CD14-positive monocyte (primary cell): ENCODE measurements around the gene KAT2B. TPM values are rescaled to one million over a fixed set of nuclear protein-coding genes. Genes with fewer than 3 reads are reported as not detected.

Experiments
- DNase-seq, 3 donors: peaks; one replicate each; pipeline ENCODE4 v3.0.0-alpha.2; 2011 to 2022
- H2AFZ ChIP-seq: 2 replicates; pipeline ENCODE4 v1.6.0; 2012; ENCODE audit warnings: mild to moderate bottlenecking, low read depth, low read length, inconsistent platforms; ENCODE audit not compliant: insufficient read depth, poor library complexity, severe bottlenecking
- H3K27ac ChIP-seq, 2 donors: 1 replicate in 1 of 2; 2 replicates in 1 of 2; pipeline ENCODE4 v1.5.1; 2012 to 2013; ENCODE audit warnings: low read length in 2 of 2, control low read depth in 1 of 2, inconsistent platforms in 1 of 2, low read depth in 1 of 2, mild to moderate bottlenecking in 1 of 2
- H3K27me3 ChIP-seq, 2 donors: one replicate each; pipeline versions ENCODE4 v1.6.0 to v1.6.1; 2011 to 2013; ENCODE audit warnings: low read length in 2 of 2; ENCODE audit not compliant: control insufficient read depth in 2 of 2, insufficient read depth in 2 of 2
- H3K36me3 ChIP-seq, 2 donors: replicated peaks in 1 of 2; 1 replicate in 1 of 2; 2 replicates in 1 of 2; pipeline versions ENCODE4 v1.5.1 to v1.6.1; 2012 to 2013; ENCODE audit warnings: low read length in 2 of 2, control low read depth in 1 of 2, inconsistent platforms in 1 of 2, mild to moderate bottlenecking in 1 of 2; ENCODE audit not compliant: insufficient read depth in 2 of 2, control insufficient read depth in 1 of 2
- H3K4me1 ChIP-seq, 2 donors: 1 replicate in 1 of 2; 2 replicates in 1 of 2; pipeline versions ENCODE4 v1.5.1 to v1.6.1; 2012 to 2013; ENCODE audit warnings: low read length in 2 of 2, control low read depth in 1 of 2, inconsistent platforms in 1 of 2, mild to moderate bottlenecking in 1 of 2, moderate library complexity in 1 of 2; ENCODE audit not compliant: insufficient read depth in 2 of 2, control insufficient read depth in 1 of 2
- H3K4me2 ChIP-seq: replicated peaks from 2 replicates; pipeline ENCODE3; 2012; ENCODE audit warnings: low read length, moderate library complexity, mild to moderate bottlenecking; ENCODE audit not compliant: poor library complexity, severe bottlenecking; ENCODE audit errors: extremely low read depth
- H3K4me3 ChIP-seq, 3 experiments: fragments of 200-600 bp in 1 of 3; sonication (generic) in 1 of 3; replicated peaks in 1 of 3; 1 replicate in 2 of 3; 2 replicates in 1 of 3; pipeline ENCODE4 v1.5.1; 2011 to 2013; ENCODE audit warnings: low read length in 3 of 3, mild to moderate bottlenecking in 3 of 3, control low read depth in 2 of 3, low read depth in 2 of 3, inconsistent platforms in 1 of 3, moderate library complexity in 1 of 3
- H3K79me2 ChIP-seq: 2 replicates; pipeline ENCODE4 v1.6.0; 2012; ENCODE audit warnings: mild to moderate bottlenecking, control low read depth, inconsistent platforms, low read length, moderate library complexity; ENCODE audit not compliant: insufficient read depth
- H3K9ac ChIP-seq: 2 replicates; pipeline ENCODE4 v1.6.0; 2017; ENCODE audit warnings: low read length, mild to moderate bottlenecking; ENCODE audit not compliant: insufficient read depth, poor library complexity, severe bottlenecking
- H3K9me3 ChIP-seq, 2 donors: replicated peaks in 1 of 2; 1 replicate in 1 of 2; 2 replicates in 1 of 2; pipeline versions ENCODE4 v1.5.1 to v1.6.1; 2012 to 2013; ENCODE audit warnings: low read length in 2 of 2, control low read depth in 1 of 2; ENCODE audit not compliant: control insufficient read depth in 1 of 2, insufficient read depth in 1 of 2
- H4K20me1 ChIP-seq: 2 replicates; pipeline ENCODE4 v1.6.0; 2012; ENCODE audit warnings: mild to moderate bottlenecking, low read length, control low read depth, moderate library complexity; ENCODE audit not compliant: insufficient read depth
- H3K27ac Mint-ChIP-seq, 7 donors: one replicate each; pipeline ENCODE4 v1.8.0; 2020; ENCODE audit warnings: mild to moderate bottlenecking in 7 of 7, mixed read lengths in 7 of 7, moderate library complexity in 6 of 7, inconsistent platforms in 2 of 7
- H3K27me3 Mint-ChIP-seq, 3 donors: one replicate each; pipeline ENCODE4 v1.8.0; 2021 to 2022; ENCODE audit warnings: low read depth in 3 of 3, mild to moderate bottlenecking in 3 of 3, mixed read lengths in 3 of 3, moderate library complexity in 3 of 3, inconsistent platforms in 1 of 3
- H3K36me3 Mint-ChIP-seq, 2 donors: one replicate each; pipeline ENCODE4 v1.8.0; 2020; ENCODE audit warnings: mixed read lengths in 2 of 2, inconsistent platforms in 1 of 2, mild to moderate bottlenecking in 1 of 2
- H3K4me1 Mint-ChIP-seq: one replicate; pipeline ENCODE4 v1.8.0; 2020; ENCODE audit warnings: mild to moderate bottlenecking, mixed read lengths
- H3K4me3 Mint-ChIP-seq, 2 donors: one replicate each; pipeline ENCODE4 v1.8.0; 2020; ENCODE audit warnings: mild to moderate bottlenecking in 2 of 2, mixed read lengths in 2 of 2, moderate library complexity in 1 of 2
- H3K9me3 Mint-ChIP-seq, 7 donors: one replicate each; pipeline ENCODE4 v1.8.0; 2020 to 2022; ENCODE audit warnings: mixed read lengths in 7 of 7, mild to moderate bottlenecking in 6 of 7, moderate library complexity in 6 of 7, inconsistent platforms in 2 of 7
- WGBS: methylation state at CpG from one replicate; pipeline ENCODE4 v1.1.5; 2013; ENCODE audit warnings: missing lambda C conversion rate; ENCODE audit not compliant: insufficient coverage; 5-methylcytosine and 5-hydroxymethylcytosine counted together
- intact Hi-C, 2 donors: fragments of 100-400 bp; cut with micrococcal nuclease; formaldehyde crosslinking; loops; one replicate each; pipeline versions ENCODE4 v1.15.0 to v1.15.1; 2023
- polyA plus RNA-seq, 3 donors: library from polyadenylated mRNA; depleted of rRNA in 1 of 3; unstranded in 2 of 3; stranded (reverse) in 1 of 3; fragments of 300-500 nt in 2 of 3; fragments of >200 nt in 1 of 3; fragmentation: Illumina TruSeq in 2 of 3; gene quantifications; 1 replicate in 2 of 3; 2 replicates in 1 of 3; pipeline ENCODE4 v1.2.3, GENCODE V29; 2012 to 2021
- TF ChIP-seq, protein P1 (sequence below): fragments of 200-600 bp; IDR thresholded peaks from one replicate; pipeline ENCODE4 v1.8.0; 2022; ENCODE audit warnings: antibody characterized with exemption, mild to moderate bottlenecking

The KAT2B gene
- polyA plus RNA-seq, 3 donors: 2.7 to 14.6 (median 3.5) TPM

DNA sequence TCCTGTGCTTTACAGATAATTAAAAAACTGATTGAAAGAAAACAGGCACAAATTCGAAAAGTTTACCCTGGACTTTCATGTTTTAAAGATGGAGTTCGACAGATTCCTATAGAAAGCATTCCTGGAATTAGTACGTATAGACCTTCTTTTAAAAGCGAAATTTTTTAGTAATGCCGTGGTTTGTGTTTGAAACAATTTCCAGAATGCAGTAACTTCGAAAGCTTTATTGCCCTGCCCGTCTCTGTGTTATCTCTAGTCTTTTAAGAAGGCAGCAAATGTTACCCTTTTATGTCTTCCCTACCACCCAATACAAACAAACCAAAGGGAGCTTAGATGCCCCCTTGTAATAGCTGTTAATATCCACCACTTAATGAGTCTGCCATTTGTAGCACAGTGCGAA, 106.1 kb downstream of the KAT2B start:
- intact Hi-C loops: no loop called here
- no peaks in the 10 kb centered on the region for H3K9me3 Mint-ChIP-seq
- H3K27ac Mint-ChIP-seq: no peak overlapping the region
- Histone ChIP-seq H4K20me1 (no peaks in the 10 kb centered on the region), H2AFZ (no peak overlapping the region), H3K4me3 (no peak overlapping the region), H3K27ac (no peak overlapping the region), H3K27me3 (no peaks in the 10 kb centered on the region), H3K9me3 (no peaks in the 10 kb centered on the region), H3K4me1 (peaks cover 0 to 2% of the 10 kb centered on the region in 2 donors), H3K4me2 (no peak overlapping the region), H3K79me2 (no peaks in the 10 kb centered on the region), H3K9ac (no peak overlapping the region), H3K36me3 (peaks cover 35 to 76% of the 10 kb centered on the region in 2 donors)
- H3K4me1 Mint-ChIP-seq: no peaks in the 10 kb centered on the region
- H3K4me3 Mint-ChIP-seq: no peak overlapping the region
- TF ChIP-seq, protein P1, sequence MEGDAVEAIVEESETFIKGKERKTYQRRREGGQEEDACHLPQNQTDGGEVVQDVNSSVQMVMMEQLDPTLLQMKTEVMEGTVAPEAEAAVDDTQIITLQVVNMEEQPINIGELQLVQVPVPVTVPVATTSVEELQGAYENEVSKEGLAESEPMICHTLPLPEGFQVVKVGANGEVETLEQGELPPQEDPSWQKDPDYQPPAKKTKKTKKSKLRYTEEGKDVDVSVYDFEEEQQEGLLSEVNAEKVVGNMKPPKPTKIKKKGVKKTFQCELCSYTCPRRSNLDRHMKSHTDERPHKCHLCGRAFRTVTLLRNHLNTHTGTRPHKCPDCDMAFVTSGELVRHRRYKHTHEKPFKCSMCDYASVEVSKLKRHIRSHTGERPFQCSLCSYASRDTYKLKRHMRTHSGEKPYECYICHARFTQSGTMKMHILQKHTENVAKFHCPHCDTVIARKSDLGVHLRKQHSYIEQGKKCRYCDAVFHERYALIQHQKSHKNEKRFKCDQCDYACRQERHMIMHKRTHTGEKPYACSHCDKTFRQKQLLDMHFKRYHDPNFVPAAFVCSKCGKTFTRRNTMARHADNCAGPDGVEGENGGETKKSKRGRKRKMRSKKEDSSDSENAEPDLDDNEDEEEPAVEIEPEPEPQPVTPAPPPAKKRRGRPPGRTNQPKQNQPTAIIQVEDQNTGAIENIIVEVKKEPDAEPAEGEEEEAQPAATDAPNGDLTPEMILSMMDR: no peak
- no peaks in the 10 kb centered on the region for H3K27me3 Mint-ChIP-seq
- WGBS: no CpG with 5 or more reads among the region's 8 CpGs
- DNase-seq: no peak
- peaks cover 67 to 78% of the 10 kb centered on the region in 2 donors for H3K36me3 Mint-ChIP-seq

DNA sequence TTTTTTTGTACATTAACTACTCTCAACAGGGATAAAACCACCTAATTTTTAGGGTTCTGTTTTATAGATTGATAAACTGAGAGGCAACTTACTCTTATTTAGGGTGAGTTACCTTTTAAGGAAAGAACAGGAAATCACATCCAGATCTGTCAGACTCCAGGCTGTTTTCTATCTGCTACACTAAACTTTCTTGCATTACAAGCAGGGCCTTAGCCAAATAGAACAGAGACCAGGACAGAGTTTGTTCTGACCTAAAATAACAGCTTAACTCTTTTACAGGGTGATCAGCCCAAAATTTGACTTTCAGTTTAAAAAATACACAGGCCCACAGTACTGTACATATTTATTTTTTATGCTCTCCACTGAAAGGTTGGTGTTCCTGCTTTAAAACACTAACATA, 107.1 kb downstream of the KAT2B start:
- Histone ChIP-seq H3K9me3 (no peaks in the 10 kb centered on the region), H3K27ac (no peak overlapping the region), H4K20me1 (no peaks in the 10 kb centered on the region), H3K79me2 (no peaks in the 10 kb centered on the region), H3K27me3 (no peaks in the 10 kb centered on the region), H3K36me3 (peaks cover 40 to 77% of the 10 kb centered on the region in 2 donors), H2AFZ (no peak overlapping the region), H3K4me3 (no peak overlapping the region), H3K9ac (no peak overlapping the region), H3K4me1 (no peaks in the 10 kb centered on the region), H3K4me2 (no peak overlapping the region)
- TF ChIP-seq, protein P1: no peak
- intact Hi-C loops: no loop called here
- Mint-ChIP-seq H3K9me3 (no peaks in the 10 kb centered on the region), H3K27me3 (no peaks in the 10 kb centered on the region), H3K36me3 (peaks cover 64 to 71% of the 10 kb centered on the region in 2 donors), H3K4me1 (no peaks in the 10 kb centered on the region), H3K4me3 (no peak overlapping the region), H3K27ac (no peak overlapping the region)
- no peak for DNase-seq
